Islet precursor cell (in vitro differentiated cells): ENCODE results near the gene POLR2H.

Experiments used
- DNase-seq: peaks from one replicate; pipeline ENCODE4 v3.0.0-alpha.2; 2018

Gene POLR2H

DNA sequence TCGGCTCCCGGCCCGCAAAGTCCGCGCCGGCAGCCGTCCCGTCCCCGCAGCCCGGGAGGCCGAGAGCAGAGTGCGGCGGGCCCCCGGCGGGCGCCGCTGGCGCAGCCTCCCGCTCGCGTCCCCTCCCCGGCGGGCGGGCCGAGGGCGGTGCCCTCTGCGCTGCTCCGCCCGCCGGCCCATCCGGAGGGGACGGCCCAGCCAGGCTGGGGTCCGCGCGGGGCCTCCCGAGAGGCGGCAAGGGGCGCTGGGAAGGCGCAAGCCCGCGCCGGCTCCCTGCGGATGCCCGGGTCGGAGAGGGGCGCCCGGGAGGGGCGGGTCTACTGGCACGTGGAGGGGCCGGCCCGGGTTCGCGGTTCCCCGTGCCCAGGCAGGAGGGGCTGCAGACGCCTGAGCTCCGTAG, at the start of gene POLR2H, which contains the start of gene CLCN2:
Gene POLR2H (plus strand): TSS at position 179 of the 400 bp plus-strand sequence. CDS start 1,783 bp downstream, outside the sequence.
Gene CLCN2 (minus strand): TSS at position 74 of the 400 bp plus-strand sequence. CDS start 126 bp downstream, outside the sequence.
- no peak for DNase-seq

DNA sequence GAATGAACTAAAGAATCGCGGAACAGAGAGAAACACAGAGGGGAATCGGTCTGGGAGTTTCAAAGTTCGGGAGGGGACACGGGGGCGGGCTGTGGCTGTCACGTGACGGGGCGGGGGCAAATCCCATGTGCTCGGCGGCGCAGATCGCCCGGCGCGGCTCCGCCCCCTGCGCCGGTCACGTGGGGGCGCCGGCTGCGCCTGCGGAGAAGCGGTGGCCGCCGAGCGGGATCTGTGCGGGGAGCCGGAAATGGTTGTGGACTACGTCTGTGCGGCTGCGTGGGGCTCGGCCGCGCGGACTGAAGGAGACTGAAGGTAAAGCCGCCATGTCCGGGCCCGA, 47.2 kb upstream of the POLR2H start, which contains the start of gene EIF4G1:
Gene EIF4G1 (plus strand): TSS at position 244 of the 337 bp plus-strand sequence. CDS start 1,191 bp downstream, outside the sequence.
- DNase-seq = peak; percentile 97

- DNase-seq = peak; percentile 82
Measured at GRCh38 chr3:184314700-184315542, 46.6 kb upstream of the POLR2H start.

- DNase-seq = no peak
Measured at GRCh38 chr3:184315543-184315867, 46.0 kb upstream of the POLR2H start.

GRCh38 chr3:184315871-184316661, 45.4 kb upstream of the POLR2H start:
- DNase-seq = no peak

DNA sequence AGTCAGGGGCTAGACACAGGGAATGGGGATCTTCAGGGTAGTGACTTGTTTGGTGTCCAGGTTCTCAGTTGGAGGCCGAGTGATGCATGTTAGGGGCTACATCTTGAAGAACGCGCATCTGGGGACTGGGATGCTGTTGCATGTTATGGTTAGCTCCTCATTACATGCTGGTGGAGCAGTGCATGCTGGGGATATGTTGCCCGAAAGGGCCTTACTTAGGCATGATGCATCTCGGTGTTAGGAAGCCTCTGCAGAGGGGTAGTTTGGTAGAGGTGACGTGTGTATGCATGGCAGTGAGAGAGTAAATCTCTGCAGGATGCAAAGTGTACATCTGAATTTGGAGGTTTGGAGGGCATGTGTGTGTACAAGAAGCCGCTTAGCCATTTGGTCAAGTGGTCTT, 44.7 kb upstream of the POLR2H start:
- DNase-seq = no peak

DNA sequence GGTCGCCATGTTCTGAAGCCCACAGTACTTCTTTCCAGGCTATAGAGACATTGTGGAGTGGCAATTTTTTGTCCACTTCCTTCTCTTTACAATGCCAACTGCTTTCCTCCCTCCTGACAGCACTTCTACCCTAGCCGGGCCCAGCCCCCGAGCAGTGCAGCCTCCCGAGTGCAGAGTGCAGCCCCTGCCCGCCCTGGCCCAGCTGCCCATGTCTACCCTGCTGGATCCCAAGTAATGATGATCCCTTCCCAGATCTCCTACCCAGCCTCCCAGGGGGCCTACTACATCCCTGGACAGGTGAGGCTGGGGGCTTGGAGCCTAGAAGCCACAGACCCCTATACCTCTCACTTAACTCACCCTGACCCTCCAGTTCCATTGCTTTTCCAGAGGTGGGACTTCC, 44.3 kb upstream of the POLR2H start:
- DNase-seq = no peak

DNA sequence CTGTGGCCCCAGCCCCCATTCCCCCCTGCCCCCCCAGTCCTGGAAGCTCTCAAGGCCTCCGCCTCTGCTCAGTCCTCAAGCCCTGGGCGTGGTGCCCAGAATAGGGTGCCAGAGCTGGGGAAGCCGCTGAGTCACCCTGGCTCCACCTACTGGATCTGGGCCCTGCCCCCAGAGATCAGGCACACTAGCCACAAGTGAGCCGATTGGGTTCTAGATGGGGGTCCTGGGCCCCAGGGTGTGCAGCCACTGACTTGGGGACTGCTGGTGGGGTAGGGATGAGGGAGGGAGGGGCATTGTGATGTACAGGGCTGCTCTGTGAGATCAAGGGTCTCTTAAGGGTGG, 41.4 kb upstream of the POLR2H start:
- no peak for DNase-seq

GRCh38 chr3:184321666-184322065, 39.8 kb upstream of the POLR2H start:
- no peak for DNase-seq

- DNase-seq = no peak
Measured at GRCh38 chr3:184322731-184323487, 38.6 kb upstream of the POLR2H start.

DNA sequence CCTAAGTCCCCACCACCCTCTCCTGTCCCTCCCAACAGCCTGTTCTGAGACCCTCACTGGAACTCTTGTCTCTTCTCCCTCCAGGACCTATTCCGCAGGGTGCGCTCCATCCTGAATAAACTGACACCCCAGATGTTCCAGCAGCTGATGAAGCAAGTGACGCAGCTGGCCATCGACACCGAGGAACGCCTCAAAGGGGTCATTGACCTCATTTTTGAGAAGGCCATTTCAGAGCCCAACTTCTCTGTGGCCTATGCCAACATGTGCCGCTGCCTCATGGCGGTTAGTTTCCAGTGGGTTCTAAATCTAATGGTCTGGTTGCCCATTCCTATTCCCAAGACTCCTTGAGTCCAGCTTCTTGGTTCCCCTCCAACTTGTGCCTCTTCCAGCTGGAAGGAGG, 37.8 kb upstream of the POLR2H start:
- DNase-seq = no peak

DNA sequence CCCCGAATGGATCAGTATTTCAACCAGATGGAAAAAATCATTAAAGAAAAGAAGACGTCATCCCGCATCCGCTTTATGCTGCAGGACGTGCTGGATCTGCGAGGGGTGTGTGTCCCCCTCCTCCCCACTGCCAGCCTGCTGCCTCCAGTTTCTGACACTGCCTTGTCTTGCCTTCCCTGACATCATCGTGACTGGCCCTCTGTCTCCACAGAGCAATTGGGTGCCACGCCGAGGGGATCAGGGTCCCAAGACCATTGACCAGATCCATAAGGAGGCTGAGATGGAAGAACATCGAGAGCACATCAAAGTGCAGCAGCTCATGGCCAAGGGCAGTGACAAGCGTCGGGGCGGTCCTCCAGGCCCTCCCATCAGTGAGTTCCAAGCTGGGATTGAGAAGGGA, 36.2 kb upstream of the POLR2H start:
- no peak for DNase-seq

DNA sequence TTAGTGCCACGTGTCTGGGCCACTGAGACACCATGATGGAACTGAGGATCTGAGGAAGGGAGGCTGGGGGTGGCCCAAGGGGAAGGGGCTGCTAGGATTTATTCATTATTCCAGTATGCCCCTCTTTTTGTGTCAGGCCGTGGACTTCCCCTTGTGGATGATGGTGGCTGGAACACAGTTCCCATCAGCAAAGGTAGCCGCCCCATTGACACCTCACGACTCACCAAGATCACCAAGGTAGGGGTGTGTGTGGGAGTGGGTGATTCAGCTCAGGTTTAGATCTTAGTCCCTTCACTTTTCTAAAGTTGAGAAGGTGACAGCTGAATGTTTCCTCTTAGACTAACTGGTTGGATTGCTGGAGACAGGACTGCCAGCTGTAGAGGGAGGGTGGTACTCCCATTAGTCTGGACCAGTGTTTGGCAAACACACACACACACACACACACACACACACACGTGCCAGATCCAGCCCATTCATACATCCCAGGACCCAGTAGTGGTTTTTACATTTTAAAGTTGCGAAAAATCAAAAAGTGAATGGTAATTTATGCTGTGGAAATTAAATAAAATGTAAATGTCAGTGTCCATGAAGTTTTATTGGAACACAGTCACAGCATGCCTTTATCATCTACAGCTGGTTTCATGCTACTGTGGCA, 35.7 kb upstream of the POLR2H start:
- no peak for DNase-seq

DNA sequence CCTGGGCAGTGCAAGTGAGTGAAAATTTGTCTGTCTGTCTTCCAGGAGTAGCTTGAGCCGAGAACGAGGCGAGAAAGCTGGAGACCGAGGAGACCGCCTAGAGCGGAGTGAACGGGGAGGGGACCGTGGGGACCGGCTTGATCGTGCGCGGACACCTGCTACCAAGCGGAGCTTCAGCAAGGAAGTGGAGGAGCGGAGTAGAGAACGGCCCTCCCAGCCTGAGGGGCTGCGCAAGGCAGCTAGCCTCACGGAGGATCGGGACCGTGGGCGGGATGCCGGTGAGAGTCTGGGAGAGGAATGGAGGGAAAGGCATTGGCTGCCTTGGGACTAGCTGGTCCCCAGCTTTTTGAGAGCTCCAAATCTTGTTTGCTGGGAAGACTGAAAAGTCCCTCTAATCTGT, 34.3 kb upstream of the POLR2H start:
- no peak for DNase-seq

DNA sequence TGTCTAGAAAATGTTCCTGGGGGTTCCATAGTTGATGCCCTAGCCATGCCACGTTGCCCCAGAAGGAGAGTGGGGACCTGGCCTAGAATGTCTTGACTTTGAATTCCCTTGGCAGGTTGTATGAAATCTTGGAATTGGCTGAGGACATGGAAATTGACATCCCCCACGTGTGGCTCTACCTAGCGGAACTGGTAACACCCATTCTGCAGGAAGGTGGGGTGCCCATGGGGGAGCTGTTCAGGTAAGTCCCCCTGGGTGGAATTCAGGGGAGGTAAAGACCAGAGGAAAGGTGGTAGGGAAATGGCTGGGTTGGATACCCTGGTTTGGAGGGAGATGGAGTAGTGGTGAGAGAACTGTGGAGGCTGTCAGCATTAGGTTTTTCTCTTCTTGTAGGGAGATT, 33.0 kb upstream of the POLR2H start:
- DNase-seq = no peak

DNA sequence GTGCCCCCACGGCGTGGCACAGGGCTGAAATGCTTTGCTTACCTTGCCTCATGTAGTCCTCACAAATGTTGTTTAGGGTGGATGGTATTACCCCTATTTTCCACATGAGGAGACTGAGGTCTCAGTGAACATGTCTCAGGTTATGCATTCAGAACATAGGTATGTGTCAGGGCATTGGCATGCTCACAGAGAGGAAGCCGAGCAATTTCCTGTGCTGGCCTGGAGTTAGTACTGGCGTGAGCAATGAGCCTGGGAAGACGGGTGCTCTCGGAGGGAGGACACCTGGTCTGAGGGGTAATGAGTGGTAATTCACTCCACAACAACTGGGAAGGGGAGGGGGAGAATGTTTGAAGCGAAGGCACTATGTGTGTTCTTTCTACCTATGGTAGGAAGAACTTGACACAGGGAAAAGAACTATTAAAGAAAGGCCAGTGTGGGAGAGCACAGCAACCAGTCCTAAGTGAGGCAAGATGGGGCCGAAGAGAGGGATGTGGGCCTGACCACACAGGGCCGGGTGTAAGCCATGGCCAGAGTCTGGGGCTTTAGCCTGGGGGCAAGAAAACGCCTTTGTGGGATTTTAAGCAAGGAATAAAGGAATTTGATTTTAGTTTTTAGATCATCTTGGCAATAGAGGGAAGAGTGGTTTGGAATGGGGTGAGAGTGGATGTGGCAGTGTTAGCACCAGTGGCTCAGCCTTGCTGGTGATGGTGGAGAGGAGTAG, 29.0 kb upstream of the POLR2H start:
- DNase-seq = peak; percentile 94

DNA sequence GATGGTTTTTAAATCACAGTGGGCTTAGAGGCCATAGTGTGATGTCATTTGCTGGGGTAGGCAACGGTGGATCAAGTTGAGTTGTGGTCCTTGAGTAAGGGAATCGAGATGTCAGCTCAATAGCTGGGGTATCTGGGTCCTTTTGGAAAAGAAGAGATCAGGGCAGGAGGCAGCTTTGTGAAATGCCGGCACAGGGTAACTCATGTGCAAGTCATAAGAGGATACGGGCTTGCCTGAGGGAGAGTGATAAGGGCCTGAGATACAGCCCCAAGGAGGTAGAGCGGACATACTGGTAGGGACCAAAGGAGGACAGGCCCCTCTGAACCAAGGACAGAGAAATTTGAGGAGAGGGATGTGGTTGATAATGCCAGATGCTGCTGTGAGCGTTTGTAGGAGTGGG, 28.3 kb upstream of the POLR2H start:
- DNase-seq = no peak

- no peak for DNase-seq
Measured at GRCh38 chr3:184333700-184334099, 27.8 kb upstream of the POLR2H start.

DNA sequence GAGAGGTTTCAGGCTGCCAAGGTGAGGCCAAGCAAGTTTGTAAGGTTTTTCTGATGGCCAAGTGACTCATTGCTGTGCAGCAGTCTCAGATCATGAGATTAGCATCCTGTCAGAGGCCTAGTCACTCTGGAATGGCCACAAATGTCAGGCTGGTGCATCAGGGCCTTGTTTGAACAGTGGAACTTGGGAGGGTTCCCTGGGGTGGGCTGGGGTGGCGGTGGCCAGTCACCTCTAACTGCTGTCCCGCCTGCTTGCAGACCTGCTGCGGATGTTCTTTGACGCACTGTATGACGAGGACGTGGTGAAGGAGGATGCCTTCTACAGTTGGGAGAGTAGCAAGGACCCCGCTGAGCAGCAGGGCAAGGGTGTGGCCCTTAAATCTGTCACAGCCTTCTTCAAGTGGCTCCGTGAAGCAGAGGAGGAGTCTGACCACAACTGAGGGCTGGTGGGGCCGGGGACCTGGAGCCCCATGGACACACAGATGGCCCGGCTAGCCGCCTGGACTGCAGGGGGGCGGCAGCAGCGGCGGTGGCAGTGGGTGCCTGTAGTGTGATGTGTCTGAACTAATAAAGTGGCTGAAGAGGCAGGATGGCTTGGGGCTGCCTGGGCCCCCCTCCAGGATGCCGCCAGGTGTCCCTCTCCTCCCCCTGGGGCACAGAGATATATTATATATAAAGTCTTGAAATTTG, 26.9 kb upstream of the POLR2H start:
- DNase-seq = peak; percentile 88

GRCh38 chr3:184335291-184335660, 26.2 kb upstream of the POLR2H start:
- DNase-seq = no peak

GRCh38 chr3:184335661-184336546, 25.6 kb upstream of the POLR2H start:
- peak; percentile 94 for DNase-seq
